Gastroesophageal sphincter (tissue), 3 donors: ENCODE measurements around the gene SMCO3.

Experiments
- POLR2A ChIP-seq, 2 donors: fragments of 450-650 bp; IDR thresholded peaks; one replicate each; pipeline ENCODE4 v1.6.1; 2017; ENCODE audit warnings: antibody characterized with exemption in 2 of 2, mild to moderate bottlenecking in 2 of 2, moderate library complexity in 1 of 2
- POLR2AphosphoS5 ChIP-seq: sonication (generic); formaldehyde crosslinking; IDR thresholded peaks from one replicate; pipeline ENCODE4 v1.6.1; 2017; ENCODE audit warnings: antibody characterized with exemption
- TF ChIP-seq, protein P1 (sequence below), 4 experiments: fragments of 200-600 bp in 2 of 4; fragments of 450-650 bp in 2 of 4; sonication (generic) in 1 of 4; IDR thresholded peaks; one replicate each; pipeline ENCODE4 v1.5.1; 2017 to 2019; ENCODE audit warnings: antibody characterized with exemption in 4 of 4, mild to moderate bottlenecking in 2 of 4, moderate library complexity in 2 of 4

DNA sequence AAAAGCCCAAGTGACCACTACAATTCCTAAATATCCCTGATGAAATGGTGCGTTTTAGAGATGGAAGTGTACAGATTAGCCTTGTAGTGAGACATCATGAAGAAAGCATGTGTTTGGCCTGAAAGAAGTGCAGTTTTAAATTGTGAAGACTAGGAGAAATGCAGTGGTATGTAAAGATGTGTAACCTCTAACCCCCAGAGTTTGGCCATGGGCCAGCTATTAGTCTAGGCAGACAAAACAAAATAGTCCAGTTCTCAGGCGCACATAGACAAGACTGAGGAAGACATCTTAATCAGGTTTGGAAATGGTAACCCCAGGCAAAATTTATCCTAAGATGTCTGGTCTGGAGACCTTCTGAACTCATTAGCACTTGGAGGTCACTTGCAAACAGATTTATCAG, 34.1 kb downstream of the SMCO3 start:
- TF ChIP-seq POLR2A (IDR thresholded peaks at IDR 0.05) = no peak
- TF ChIP-seq, protein P1, sequence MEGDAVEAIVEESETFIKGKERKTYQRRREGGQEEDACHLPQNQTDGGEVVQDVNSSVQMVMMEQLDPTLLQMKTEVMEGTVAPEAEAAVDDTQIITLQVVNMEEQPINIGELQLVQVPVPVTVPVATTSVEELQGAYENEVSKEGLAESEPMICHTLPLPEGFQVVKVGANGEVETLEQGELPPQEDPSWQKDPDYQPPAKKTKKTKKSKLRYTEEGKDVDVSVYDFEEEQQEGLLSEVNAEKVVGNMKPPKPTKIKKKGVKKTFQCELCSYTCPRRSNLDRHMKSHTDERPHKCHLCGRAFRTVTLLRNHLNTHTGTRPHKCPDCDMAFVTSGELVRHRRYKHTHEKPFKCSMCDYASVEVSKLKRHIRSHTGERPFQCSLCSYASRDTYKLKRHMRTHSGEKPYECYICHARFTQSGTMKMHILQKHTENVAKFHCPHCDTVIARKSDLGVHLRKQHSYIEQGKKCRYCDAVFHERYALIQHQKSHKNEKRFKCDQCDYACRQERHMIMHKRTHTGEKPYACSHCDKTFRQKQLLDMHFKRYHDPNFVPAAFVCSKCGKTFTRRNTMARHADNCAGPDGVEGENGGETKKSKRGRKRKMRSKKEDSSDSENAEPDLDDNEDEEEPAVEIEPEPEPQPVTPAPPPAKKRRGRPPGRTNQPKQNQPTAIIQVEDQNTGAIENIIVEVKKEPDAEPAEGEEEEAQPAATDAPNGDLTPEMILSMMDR (IDR thresholded peaks at IDR 0.05) = no peak
- no peak for TF ChIP-seq POLR2AphosphoS5
